K562 (cell line): Measurements from ENCODE around the gene H3-3A. TPM values are rescaled to one million over a fixed set of nuclear protein-coding genes. Genes with fewer than 3 reads are reported as not detected.

ENCODE experiments used
- ARHGAP35 ChIP-seq: fragments of 450-650 bp; IDR thresholded peaks from 2 replicates; pipeline ENCODE4 v1.6.1; 2018; ENCODE audit not compliant: partially characterized antibody
- ASH1L ChIP-seq: fragments of 450-650 bp; IDR thresholded peaks from 2 replicates; pipeline ENCODE4 v1.6.1; 2018; ENCODE audit warnings: borderline replicate concordance, mild to moderate bottlenecking, low read depth; ENCODE audit not compliant: partially characterized antibody
- ATF6 ChIP-seq: sonication (generic); formaldehyde crosslinking; IDR thresholded peaks from 2 replicates; pipeline ENCODE4 v1.4.0; 2020; ENCODE audit warnings: mild to moderate bottlenecking, missing genetic modification reagents
- CBFB ChIP-seq: sonication (generic); formaldehyde crosslinking; IDR thresholded peaks from 2 replicates; pipeline ENCODE4 v1.4.0; 2020; ENCODE audit warnings: mild to moderate bottlenecking, missing genetic modification reagents
- DACH1 ChIP-seq: fragments of 450-650 bp; IDR thresholded peaks from 2 replicates; pipeline ENCODE4 v1.6.1; 2018; ENCODE audit not compliant: partially characterized antibody
- HDAC2 ChIP-seq: fragments of 450-650 bp; IDR thresholded peaks from 2 replicates; pipeline ENCODE4 v1.6.1; 2016; ENCODE audit warnings: mild to moderate bottlenecking
- IRF9 ChIP-seq: fragments of 450-650 bp; IDR thresholded peaks from 2 replicates; pipeline ENCODE4 v1.6.1; 2016; ENCODE audit warnings: missing biosample characterization, missing genetic modification characterization
- KAT2B ChIP-seq: IDR thresholded peaks from one replicate; pipeline ENCODE4 v1.6.1; 2012; ENCODE audit warnings: low read depth, mild to moderate bottlenecking, control low read depth, inconsistent platforms, low read length, moderate library complexity
- KDM1A ChIP-seq, 2 experiments: fragments of 450-650 bp; IDR thresholded peaks; 2 replicates each; pipeline ENCODE4 v1.6.1; 2016; ENCODE audit warnings: mild to moderate bottlenecking in 2 of 2
- NEUROD1 ChIP-seq: fragments of 150-350 bp; IDR thresholded peaks from 2 replicates; pipeline ENCODE4 v1.6.1; 2014; ENCODE audit warnings: borderline replicate concordance, low read length, low read depth; ENCODE audit not compliant: partially characterized antibody
- NFIX ChIP-seq: fragments of 250-450 bp; sonication (Bioruptor Pico); IDR thresholded peaks from 2 replicates; pipeline ENCODE4 v1.4.0; 2020; ENCODE audit warnings: low read depth, mild to moderate bottlenecking, moderate library complexity
- POLR2G ChIP-seq: fragments of 200-400 bp; formaldehyde crosslinking; IDR thresholded peaks from 2 replicates; pipeline ENCODE4 v1.6.1; 2017; ENCODE audit warnings: low read depth, mild to moderate bottlenecking, antibody characterized with exemption, low read length, moderate library complexity
- RBM22 ChIP-seq: fragments of 200-400 bp; formaldehyde crosslinking; IDR thresholded peaks from 2 replicates; pipeline ENCODE4 v1.6.1; 2018; ENCODE audit warnings: low read length, low read depth; ENCODE audit not compliant: poor library complexity, severe bottlenecking
- RBM39 ChIP-seq: fragments of 200-400 bp; formaldehyde crosslinking; optimal IDR thresholded peaks from 2 replicates; pipeline ENCODE3; 2018; ENCODE audit warnings: low read depth, low read length
- TAF15 ChIP-seq: fragments of 200-400 bp; formaldehyde crosslinking; IDR thresholded peaks from 2 replicates; pipeline ENCODE4 v1.6.1; 2017; ENCODE audit warnings: mild to moderate bottlenecking, low read depth, low read length, moderate library complexity
- TGIF2 ChIP-seq: sonication (generic); formaldehyde crosslinking; IDR thresholded peaks from 2 replicates; pipeline ENCODE4 v1.8.1; 2022; ENCODE audit warnings: mild to moderate bottlenecking, missing genetic modification reagents, moderate library complexity
- TRIM25 ChIP-seq: fragments of 450-650 bp; IDR thresholded peaks from 2 replicates; pipeline ENCODE4 v1.7.0; 2016; ENCODE audit warnings: borderline replicate concordance
- ZBTB49 ChIP-seq: sonication (generic); formaldehyde crosslinking; IDR thresholded peaks from 2 replicates; pipeline ENCODE4 v1.8.0; 2022; ENCODE audit warnings: missing genetic modification reagents, mild to moderate bottlenecking, borderline replicate concordance
- ZBTB7A ChIP-seq: IDR thresholded peaks from 2 replicates; pipeline ENCODE4 v1.6.1; 2011; ENCODE audit warnings: low read depth, mild to moderate bottlenecking, low read length, moderate library complexity, borderline replicate concordance; ENCODE audit not compliant: control insufficient read depth
- ZNF551 ChIP-seq: fragments of 250-450 bp; sonication (Bioruptor Pico); IDR thresholded peaks from 2 replicates; pipeline ENCODE4 v1.5.0; 2021; ENCODE audit warnings: mild to moderate bottlenecking, moderate library complexity
- ZNF766 ChIP-seq: fragments of 200-800 bp; sonication (Bioruptor generic); conservative IDR thresholded peaks from 2 replicates; pipeline ENCODE4 v1.6.1; 2016; ENCODE audit warnings: missing genetic modification characterization, missing compliant biosample characterization
- polyA plus RNA-seq, 8 experiments: library from polyadenylated mRNA; depleted of rRNA in 4 of 8; stranded (reverse) in 5 of 8; unstranded in 3 of 8; fragments of >200 nt; fragmentation: Nextera tagmentation in 2 of 8; fragmentation: Illumina TruSeq in 1 of 8; extraction: Ambion mirVana in 2 of 8; extraction: Trizol in 1 of 8; gene quantifications; 2 replicates each; pipeline versions ENCODE4 v1.2.1 to v1.2.3, GENCODE V29; 2011 to 2014; ENCODE audit warnings: inconsistent platforms in 1 of 8, missing spikeins in 1 of 8
- total RNA-seq, 7 experiments: library from RNA; depleted of rRNA in 6 of 7; stranded (reverse); fragments of >200 nt in 6 of 7; fragmentation: Illumina TruSeq in 2 of 7; extraction: Trizol in 2 of 7; gene quantifications; 2 replicates each; pipeline versions ENCODE4 v1.2.1 to v1.2.3, GENCODE V29; 2011 to 2021; ENCODE audit warnings: low replicate concordance in 1 of 7

The H3-3A gene
- total and polyA plus RNA-seq, 9 of the 15 experiments (the other 6 are each of a cell fraction or from before 2014, with no cell fraction given), result 426 to 1,083 (median 591) TPM

GRCh38 chr1:226073184-226073950 lies 10.9 kb downstream of the H3-3A start (continued):
- no peak for TF ChIP-seq ZNF766 (CRISPR knock-in tag)
- no peak for TF ChIP-seq ARHGAP35
- TF ChIP-seq DACH1, result no peak
- TF ChIP-seq HDAC2, result no peak
- TF ChIP-seq RBM39, result no peak
- no peak for TF ChIP-seq TAF15
- no peak for TF ChIP-seq ASH1L
- no peak for TF ChIP-seq TGIF2
- TF ChIP-seq ZNF551 (CRISPR knock-in tag), result 0 out of 2 replicates have a peak, but pooled peaks have one; percentile 16
- TF ChIP-seq TRIM25, result no peak
- no peak for TF ChIP-seq IRF9
- no peak for TF ChIP-seq KDM1A (IDR thresholded peaks at IDR 0.05)
- TF ChIP-seq CBFB, result no peak
- TF ChIP-seq KAT2B, result no peak
- no peak for TF ChIP-seq ZBTB49 (CRISPR knock-in tag)
- no peak for TF ChIP-seq ZBTB7A
- TF ChIP-seq NFIX (CRISPR knock-in tag), result no peak
- TF ChIP-seq ATF6 (CRISPR knock-in tag), result no peak
- 0 out of 2 replicates have a peak, but pooled peaks have one; percentile 40 for TF ChIP-seq POLR2G
- TF ChIP-seq RBM22, result peak; percentile 53
- no peak for TF ChIP-seq NEUROD1
